NCI-H1417 treated with DMSO at 0.1 percent for 48 hours (cell line): ENCODE results near the gene HMGCL.
"Not testable (repeated sequence)": the region's sequence is repeated elsewhere in the genome, so short reads cannot be mapped to it uniquely, and the experiment has no call there.

Experiments
- DNase-seq: peaks from one replicate; lab custom pipeline; 2025; lab: John Stamatoyannopoulos, UW

HMGCL gene

DNA sequence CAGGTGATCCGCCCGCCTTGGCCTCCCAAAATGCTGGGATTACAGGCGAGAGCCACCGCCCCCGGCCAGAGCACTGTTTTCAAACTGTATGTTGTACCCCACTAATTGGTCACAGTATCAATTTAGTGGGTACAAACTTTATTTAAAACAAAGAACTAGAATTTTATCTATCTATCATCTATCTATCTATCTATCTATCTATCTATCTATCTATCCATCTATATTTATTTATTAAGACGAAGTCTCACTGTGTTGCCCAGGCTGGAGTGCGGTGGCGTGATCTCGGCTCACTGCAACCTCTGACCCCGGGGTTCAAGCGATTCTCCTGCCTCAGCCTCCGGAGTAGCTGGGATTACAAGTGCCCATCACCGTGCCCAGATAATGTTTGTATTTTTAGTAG is 1.4 kb upstream of the HMGCL start:
- DNase-seq, result not testable (repeated sequence)

DNA sequence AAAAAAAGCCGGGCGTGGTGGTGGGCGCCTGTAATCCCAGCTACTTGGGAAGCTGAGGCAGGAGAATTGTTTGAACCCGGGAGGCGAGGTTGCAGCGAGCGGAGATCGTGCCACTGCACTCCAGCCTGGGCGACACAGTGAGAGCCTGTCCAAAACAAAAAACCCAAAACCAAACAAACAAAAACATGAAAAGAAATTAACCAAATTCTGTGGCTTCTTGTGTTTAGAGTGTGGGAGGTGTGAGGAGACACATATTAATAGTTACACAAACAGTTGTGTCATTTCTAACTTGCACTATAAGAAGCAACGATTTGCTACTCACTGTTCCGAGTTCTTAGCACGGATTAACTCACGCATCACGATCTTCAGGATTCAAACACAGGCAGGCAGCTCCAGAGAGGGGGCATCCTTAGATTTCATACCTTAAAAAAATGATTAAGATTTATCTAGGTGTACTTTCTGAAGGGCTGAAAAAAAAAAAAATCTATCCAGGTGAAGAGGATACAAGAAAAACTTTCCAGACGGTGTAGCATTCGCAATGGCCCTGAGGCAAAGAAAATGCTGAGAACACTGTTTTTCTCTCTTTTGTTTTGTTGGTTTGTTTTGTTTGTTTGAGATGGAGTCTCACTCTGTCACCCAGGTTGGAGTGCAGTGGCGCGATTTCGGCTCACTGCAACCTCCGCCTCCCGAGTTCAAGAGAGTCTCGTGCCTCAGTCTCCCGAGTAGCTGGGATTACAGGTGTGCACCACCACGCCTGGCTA is 713 bp upstream of the HMGCL start:
- DNase-seq, result no peak

DNA sequence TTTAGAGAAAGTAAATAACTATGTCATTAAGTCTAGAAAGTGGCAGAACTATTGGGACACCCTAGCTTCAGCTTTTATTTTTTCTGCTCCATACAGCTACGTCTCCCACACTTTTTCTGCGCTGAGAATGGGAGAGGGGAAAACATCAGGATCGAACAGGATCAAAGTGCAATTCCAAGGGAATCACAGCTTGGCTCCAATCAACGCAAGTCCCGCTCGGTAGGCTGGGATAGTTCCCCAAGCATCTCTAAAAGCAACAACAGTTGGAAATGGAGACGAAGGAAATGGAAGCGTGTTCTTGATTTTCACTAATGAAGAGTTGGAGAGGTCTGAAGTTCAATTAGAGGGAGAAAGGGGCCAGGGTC is 536 bp downstream of the HMGCL start:
- DNase-seq, result no peak

DNA sequence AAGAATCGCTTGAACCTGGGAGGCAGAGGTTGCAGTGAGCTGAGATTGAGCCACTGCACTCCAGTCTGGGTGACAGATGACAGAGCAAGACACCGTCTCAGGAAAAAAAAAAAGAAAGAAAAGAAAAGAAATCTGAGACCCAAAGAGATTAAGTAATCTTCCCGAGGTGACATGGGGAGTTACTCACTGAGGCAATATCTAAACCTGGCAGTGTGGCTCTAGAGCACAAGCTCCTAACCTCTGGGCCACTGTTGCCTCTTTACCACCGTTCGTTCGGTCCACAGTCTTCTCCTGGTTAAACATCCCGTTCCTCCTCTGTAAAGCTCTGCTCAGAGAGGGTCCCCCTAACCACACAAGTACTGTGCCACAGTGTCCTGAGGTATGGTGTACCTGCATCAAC is 1.5 kb downstream of the HMGCL start:
- DNase-seq, result no peak

DNA sequence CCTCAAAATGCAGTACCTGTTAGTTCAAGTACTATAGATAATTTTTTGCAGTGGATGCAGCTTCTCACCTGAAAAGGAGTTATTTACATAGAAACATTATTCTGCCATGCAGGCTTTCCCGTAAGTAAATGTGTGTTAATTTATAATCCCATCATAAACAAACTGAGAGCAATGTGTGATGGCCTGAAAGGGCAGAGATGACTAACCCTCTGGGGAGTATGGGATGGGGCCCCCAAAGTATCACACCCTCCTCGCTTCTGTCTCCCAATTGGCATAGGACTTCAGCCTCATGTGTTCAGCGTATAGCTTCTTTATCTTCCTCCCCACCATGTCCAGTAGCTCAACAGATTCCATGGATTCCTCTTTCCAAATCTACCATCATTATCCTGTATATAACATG is 7.6 kb downstream of the HMGCL start:
- no peak for DNase-seq

DNA sequence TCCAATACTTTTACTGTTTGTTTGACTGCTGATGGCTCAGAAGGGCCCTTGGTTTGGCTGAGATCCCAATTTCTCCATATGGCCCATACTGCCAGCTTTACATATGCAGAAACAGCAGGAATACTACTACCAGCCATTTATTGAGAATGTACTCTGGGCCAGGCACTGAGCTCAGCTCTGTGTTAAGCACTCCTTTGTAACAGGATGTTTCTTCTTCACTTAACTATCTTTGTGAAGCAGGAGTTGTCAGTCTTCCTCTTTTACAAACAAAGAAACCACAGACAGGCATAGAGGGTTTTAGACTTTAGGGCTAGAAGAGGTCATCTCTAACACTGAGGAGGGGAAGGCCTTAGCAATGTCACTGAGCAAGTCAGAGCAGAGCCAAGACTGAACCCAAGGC is 8.3 kb downstream of the HMGCL start:
- no peak for DNase-seq

DNA sequence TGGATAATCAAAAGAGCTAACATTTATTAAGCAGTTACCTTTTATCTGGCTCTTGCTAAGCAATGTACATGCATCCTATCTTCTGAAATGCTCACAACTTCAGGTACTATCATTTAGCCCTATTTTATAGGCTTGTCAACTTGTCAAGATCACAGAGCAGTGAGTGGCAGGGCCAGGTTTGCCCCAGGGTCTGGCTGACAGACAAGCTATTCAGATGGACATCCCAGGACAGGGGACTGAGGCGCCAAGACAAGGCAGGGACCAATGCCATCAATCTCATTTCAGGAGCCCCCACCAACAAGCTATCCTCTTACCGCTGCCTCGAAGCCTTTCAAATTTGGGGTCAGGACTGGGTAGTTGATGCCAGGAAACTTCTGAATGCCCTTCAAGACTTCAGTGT is 8.9 kb downstream of the HMGCL start:
- no peak for DNase-seq

DNA sequence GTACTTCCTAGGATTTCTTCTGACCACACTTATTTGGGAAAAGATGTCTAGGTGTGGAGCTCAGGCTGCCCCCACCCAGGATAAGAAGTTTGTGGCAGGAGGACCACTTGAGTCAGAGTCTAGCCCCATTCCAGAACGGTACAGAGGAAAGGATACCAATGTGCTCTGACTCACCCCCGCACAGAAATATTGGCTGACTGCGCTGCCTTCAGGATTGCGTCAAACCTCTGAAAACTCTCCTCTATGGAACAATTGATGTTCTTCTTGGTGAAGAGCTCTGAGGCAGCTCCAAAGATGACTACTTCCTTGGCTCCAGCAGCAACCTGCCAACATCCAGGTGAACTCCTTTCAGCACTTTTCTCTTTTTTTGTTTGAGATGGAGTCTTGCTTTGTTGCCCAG is 11.2 kb downstream of the HMGCL start:
- DNase-seq, result no peak

DNA sequence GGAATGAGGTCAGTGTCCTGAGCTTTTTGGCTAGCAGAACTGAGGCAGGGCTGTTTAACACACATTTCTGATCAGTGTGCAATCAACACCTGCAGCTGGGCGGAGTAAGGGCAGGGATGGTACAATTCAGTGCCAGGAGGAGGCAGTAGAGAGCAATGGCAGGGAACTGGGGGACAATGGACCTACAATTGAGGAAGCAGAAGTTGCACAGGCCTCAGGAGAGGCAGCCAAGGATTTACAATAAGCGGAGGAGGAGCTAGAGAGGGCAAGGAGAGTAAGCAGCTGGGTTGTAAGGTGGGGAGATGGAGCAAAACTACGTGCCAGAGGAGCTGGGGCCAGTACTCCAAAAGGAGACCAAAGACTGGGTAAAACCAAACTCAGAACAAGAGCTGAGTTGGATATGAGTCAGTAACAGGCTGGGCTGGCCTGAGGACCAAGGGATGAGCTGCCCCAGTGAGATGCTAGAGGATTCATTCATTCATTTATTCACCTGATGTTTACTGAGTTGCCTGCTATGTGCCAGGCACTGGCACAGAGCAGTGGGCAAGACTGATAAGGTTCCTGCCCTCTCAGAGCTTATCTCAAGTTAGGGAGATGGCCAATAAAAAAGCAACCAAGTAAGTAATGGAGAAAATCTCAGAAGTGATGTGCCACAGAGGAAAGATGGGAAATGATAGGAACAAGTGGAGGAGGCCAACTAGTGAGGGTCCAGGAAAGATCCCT is 14.2 kb downstream of the HMGCL start:
- DNase-seq, result no peak

DNA sequence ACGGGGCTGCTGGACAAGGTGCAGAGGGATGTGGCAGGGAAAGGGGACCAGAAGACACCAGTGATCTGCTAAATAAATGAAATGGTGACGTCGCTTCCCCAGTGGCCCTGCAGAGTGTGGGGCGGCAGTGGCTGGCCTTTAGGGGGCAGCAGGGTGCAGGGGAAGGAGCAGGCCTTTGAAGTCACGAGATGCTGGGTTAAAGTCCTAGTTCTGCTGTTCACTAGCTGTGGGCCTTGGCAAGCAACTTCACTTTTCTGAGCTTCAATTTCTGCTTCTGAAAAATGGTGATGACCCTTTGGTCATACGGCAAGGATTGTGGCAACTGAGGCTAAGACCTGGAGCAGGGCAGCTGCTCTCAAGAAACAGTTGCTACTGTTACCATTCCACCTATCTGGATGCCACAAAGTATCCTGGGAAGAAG is 15.5 kb downstream of the HMGCL start:
- DNase-seq, result no peak

DNA sequence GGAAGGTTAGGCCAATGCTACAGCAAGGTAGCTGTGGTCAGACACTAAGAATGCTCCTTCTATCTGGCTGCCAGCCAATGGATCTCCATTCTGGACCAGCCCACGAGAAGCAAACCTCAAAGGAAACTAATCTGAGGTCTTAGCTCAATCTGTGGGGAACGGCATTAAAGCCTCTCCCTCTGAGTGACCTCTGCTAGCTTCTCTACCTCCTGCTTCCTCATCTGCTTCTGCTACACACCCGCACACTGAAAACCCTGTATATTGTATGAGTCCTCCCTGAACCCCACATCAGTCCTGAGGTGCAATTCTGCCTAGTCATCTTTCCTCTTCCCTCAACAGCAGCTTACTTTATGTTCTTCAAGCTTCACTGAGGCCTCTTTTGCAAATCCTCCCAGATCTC is 17.8 kb downstream of the HMGCL start:
- no peak for DNase-seq

DNA sequence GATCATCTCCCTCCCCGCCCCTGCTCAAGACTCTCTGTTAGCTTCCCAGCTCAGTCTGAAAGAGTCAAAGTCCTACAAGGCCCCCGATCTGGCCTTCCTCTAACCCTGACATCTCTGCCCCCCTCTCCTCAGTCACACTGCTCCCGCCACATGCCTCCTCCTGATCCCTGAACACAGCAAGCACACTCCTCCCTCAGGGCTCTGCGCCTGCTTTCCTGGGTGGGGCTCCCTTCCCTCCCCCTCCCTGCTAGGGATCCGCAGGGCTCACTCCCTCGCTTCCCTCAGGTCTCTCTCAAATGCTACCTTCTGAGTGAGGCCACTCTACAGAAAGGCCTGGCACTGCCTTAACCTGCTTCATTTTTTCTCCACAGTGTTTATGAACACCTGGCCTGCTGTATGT is 18.9 kb downstream of the HMGCL start:
- DNase-seq, result no peak

DNA sequence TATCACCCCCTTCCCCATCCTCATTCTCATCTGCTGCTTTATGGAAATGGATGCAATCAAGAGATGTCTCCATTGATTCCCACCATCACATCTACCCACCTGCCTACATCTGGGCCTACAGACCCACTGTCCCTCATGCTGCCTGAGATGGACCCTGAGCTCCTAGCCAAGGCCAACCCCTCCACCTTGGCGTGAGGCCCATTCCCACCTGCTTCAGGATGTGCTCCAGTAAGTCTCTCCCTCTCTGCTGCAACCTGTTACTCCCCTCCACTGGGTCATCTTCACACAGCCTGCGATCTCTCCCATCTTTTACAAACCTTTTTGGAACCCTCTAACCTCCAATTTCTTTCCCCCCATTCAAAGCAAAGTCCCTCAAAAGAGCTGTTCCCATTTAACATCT is 20.2 kb downstream of the HMGCL start:
- no peak for DNase-seq

DNA sequence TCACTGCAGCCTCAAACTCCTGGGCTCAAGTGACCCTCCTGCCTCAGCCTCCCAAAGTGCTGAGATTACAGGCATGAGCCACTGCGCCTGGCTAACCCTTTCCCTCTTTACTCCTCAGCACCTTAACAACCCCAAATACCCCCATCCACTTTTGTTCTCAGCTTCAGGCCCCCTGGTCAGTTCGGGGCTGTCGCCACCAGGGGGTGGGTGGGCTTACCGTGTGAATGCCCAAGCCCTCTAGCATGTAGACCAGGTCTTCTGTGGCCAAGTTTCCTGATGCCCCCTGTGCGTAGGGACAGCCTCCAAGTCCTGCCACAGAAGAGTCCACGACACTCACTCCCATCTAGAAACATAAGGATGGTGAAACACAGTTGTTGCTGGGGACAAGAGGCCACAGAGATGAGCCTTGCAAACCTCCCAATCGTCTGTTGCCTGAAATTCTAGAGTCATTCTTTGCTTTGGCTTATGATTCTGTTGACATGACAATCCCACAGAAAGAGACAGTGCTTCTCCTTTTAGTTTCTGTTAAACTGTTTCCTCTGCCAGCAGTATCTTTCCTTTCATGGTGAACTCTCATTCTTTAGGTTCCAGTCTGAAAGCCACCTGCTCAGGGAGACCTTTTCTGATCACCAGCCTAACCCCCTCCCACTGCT is 20.9 kb downstream of the HMGCL start:
- DNase-seq, result no peak

DNA sequence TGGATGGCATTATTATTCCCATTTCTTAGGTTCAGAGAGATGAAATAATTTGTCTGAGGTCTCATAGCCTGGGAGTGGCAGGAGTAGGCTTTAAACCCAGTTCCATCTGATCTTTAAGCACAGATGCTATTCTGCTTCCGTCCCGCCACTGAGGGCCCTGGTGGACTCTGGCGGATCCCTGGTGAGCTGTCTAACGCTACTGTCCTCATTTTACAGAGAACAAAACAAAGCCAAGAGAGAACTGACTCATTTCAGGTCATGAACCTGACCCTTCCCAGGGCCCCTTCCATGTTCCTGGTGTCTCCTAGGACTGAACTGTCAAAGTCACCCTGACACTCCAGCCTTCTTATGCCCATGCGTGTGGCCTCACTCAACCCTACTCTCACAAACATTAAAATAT is 21.6 kb downstream of the HMGCL start:
- DNase-seq, result no peak

DNA sequence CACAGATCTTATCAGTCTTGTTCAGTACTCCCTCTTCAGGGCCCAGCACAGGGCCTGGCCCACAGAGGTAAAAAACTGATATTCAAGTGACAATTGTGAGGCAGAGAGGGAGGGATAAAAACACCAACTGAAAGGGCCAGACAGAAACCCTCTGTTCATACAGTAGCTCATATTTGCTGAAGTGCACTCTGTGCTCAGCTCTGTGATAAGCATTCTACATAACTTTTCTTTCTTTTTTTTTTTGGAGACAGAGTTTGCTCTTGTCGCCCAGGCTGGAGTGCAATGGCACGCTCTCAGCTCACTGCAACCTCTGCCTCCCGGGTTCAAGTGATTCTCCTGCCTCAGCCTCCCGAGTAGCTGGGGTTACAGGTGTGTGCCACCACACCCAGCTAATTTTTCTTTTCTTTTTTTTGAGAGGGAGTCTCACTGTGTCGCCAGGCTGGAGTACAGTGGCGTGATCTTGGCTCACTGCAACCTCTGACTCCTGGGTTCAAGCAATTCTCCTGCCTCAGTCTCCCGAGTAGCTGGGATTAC is 22.4 kb downstream of the HMGCL start:
- not testable (repeated sequence) for DNase-seq

DNA sequence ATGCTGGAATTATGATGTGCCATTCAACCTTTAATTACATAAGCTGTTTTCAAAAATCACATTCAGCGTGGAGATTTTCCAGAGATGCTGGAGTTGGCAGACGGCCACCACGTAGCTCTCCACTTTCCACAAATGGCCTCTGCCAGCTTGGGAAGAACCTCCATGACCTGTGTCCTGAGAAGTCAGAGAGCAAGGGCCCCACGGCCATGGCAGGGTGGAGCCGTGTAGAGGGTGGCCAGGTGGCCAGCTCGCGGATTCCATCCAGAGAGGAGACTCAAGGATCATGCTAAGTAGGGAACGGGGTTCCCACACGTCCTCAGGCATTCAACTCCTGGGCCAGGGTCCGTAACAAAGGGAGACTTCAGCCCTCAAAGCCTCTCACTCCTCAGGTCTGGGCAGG is 23.4 kb downstream of the HMGCL start:
- no peak for DNase-seq

DNA sequence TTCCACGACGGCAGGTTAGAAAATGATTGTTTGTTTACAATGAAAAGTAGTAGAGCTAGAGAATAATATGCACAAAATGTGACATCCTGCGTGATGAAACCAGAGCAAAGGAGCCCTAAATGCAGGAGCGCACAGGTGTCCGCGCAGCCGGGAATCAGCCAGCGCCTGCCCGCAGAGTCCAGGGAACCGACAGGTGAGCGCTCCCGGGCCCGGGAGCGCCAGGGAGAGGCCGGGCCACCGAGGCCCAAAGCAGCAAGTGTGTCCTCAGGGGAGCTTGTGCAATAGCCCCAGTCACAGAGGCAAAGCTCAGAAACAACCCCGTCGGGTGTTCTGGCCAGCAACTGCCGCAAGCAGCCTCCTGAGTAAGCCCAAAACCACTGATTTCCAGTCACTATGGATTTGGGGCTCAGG is 23.9 kb downstream of the HMGCL start:
- DNase-seq, result no peak

DNA sequence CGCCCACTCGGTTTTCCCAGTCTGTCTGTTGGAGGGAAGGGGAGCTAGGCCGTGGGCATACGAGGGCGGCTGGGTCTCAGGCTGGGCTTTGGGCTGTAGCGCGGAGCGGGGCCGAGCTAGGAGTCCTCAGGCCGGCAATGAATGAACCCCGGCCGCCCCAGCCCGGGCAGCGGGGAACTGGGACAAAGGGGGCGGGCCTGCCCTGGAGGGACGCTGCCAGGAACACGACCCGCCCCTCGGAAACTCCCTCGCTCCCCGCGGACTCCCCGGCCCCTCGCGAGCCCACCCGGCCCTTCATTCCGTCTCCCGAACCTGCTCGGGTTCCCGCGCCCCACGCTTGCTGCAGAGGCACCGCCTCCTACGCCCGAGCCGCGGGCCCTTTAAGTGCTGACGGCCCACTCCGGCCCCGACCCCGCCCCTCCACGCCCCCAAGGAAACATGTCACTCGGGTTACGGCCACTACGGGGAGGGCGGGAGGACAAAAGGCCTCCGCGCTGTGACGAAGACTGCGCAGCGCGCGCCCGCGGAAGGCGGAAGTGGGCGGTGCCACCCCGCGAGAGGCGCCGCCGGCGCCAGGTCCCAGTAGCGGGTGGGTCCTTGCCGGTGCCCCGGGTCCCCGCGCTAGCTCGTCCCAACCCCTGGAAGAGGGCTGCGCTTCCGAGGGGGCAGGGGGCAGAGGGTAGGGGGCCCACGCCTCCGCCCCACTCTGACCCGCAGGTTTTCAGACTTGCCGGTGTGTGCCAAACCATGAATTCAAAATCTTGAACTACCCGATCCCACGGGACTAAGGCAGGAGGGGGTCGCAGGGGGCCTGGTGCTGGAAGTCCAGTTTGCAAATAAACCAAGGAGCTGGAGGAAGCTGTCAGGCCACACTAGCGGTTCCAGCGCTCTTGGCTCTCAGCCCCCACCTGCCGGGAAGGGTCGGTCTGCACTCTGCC is 24.6 kb downstream of the HMGCL start, which contains the start of gene GALE:
Gene GALE, minus strand, starts transcription at position 355 of the 938 bp plus-strand sequence. CDS start 1,747 bp downstream, outside the sequence.
- peak; percentile 41 for DNase-seq

DNA sequence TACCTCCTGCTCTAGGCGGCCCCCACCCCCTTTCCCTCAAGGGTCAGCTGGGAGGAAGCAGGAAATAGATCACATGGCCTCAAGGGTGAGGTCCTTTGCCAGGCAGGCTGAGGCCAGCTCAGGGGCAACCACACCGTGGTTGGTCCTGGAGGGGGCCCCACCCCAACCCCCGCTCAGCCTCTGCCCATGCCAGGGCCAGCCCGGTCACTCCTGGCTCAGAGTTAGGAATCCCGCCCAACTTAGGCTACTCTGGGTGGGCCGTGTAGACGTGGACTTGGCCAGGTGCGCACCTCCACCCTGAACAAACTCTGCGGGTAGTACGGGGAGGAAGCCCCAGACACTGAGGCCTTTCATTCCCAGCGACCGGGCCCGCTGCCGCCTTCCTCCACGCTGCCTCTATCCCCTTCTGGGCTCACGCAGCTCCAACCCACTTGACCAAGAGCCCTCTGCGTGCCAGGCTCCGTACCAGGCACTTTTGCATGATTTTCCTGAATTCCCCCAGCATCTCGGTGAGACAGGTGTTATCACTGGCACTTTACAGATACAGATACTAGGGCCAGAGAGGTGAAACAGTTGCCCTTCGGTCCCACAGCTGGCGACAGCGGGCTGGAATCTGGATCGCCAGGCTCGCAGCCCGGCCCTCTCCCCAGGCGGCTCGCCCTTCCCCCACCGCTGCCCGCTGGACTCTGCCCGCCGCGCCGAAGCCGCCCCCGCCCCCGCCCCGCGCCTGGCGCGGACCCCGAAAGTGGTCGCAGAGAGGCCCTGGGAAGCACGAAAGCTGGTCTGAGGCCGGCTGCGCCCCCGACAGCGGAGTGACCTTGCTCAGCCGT is 25.4 kb downstream of the HMGCL start:
- DNase-seq, result no peak

DNA sequence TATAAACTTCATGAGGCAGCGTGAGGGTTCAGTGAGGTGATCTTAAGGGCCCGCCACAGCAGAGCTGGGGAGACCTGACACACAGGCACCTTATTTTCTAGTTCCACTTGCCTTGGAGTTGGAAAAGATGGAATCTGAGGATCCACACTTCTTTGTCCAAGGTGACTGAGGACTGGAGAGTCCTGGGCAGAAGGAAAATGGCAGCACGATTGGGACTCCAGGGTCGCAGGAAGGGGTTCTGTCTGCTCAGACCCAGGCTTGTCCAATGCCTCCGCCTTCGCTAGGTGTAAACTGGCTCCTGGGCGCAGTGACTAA is 26.0 kb downstream of the HMGCL start:
- no peak for DNase-seq
